Measurements from ENCODE around the gene PLEKHM3. TPM values are rescaled to one million over a fixed set of nuclear protein-coding genes. Genes with fewer than 3 reads are reported as not detected.

PLEKHM3 gene, protein sequence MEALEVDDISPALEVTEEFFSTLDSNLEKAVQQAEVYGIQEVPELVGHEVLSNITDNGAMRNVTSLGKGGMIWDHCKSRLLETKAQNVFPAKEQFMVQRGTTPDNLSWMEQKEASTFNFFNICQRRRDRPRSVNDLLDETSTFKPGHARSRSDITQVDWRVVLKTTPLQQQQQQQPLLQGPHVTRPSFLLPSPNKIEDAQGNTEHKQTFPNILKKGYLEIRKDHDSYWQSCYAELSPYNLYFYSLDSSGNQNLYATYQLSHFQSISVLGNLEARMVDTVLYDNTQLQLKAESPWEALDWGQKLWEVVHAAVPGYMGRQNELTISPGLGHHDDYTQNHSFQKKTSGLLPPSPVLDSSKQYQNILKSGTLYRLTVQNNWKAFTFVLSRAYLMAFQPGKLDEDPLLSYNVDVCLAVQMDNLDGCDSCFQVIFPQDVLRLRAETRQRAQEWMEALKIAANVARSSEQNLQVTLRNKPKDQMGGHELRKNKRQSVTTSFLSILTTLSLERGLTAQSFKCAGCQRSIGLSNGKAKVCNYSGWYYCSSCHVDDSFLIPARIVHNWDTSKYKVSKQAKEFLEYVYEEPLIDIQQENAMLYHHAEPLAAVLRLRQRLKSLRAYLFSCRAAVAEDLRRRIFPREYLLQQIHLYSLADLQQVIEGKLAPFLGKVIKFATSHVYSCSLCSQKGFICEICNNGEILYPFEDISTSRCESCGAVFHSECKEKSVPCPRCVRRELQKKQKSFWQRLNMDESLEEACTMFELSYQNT
- 11.3 and 18.5 TPM in 2 replicates for total RNA-seq

GRCh38 chr2:208025037-208025813, at the start of gene PLEKHM3:
PLEKHM3 (minus strand) TSS chr2:208025527; CDS start chr2:208001639, 23,888 bp downstream.
- peak; percentile 92 for DNase-seq

DNA sequence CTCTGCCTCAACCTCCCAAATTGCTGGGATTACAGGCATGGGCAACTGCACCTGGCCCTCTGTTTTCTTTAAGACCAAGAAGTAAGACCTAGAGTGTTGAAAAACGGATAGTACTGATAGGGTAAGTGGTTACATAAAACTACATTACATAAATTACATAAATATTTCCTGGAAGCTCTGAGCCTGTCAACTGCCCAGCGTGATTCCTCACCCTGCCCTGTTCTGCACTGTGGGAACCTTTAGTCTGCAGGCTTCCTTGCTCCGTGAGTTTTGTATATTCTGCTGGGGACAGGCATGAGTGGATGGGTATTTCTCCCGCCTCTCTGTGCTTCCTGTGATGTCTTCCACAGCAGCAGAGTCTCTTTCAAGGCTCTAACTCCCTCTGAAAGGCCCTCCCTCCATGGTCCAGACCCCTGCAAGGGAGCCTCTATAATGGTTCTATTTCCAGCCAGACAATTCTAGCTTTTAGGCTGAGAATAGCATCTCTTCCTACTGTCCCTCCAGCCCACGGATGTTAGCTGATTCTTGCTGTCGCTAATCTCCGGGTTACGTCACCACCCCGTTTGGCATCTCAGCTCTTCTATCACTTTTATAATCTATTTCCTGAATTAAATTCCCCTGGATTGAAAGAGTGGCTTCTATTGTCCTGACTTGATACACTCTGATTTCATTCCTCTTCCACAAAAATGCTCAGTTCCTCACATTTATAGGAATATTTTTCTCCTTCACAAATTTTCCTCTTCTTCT, 49.5 kb upstream of the PLEKHM3 start:
- DNase-seq, result no peak

GRCh38 chr2:208072250-208072892, 47.0 kb upstream of the PLEKHM3 start:
- DNase-seq, result peak; percentile 83

DNA sequence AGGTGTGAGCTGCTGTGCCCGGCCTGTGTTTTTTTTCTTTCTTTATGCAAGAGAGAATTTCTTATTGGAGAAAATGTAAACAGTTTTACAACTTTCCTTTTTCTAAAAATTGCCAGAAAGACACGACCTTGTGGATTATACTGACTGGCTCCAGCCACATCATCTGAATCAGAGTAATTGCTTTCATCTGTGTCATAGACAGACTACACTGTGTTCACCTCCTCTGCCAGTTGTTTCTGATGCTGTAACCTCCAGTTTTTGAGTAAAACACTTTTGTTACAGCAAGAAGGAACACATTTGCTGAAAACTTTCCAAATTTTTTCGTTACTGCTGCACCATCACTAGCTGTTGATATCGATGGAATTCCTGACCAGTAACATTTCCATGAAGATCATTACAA, 43.9 kb upstream of the PLEKHM3 start:
- DNase-seq, result no peak

- DNase-seq, result no peak
Observed at GRCh38 chr2:208066016-208066415, 40.7 kb upstream of the PLEKHM3 start.

DNA sequence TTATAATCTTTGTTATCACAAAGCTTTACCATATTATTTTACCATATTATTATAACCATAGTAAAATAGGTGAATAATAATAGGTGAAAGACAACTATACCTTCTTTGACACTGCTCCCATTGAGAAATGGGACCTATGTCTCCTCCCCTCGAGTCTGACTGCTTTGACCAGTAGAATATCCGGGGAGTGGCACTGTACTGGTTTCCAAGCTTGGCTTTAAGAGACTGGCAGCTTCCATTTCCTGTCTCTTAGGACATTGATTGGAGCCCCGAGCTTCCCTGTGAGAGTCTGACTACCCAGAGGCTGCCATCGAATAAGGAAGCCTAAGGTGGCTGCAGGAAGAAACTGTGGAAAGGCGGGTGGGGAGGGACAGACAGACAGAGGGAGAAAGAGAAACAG, 40.1 kb upstream of the PLEKHM3 start:
- no peak for DNase-seq

GRCh38 chr2:208064220-208064961, 39.1 kb upstream of the PLEKHM3 start:
- DNase-seq, result no peak

GRCh38 chr2:208062961-208063360, 37.6 kb upstream of the PLEKHM3 start:
- DNase-seq, result no peak

DNA sequence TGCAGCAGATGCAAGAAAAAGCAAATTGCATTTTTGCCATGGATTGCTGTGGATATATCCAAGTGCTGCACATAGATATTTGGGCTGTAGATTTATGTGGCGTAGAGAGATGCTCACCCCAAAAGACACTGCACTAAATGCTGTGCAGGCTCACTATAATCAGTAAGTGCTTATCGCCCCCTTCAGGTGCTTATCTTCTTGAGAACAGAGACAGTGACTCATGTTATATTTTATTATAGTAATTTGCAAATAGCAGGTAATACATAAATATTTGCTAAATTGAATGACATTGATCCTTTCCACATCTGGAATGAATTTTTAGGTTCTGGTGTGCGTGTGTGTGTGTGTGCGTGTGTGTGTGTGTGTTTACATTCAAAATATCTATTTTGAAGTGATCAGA, 36.8 kb upstream of the PLEKHM3 start:
- DNase-seq, result peak; percentile 56

GRCh38 chr2:208057108-208057507, 31.8 kb upstream of the PLEKHM3 start:
- no peak for DNase-seq

- no peak for DNase-seq
Observed at GRCh38 chr2:208049441-208049840, 24.1 kb upstream of the PLEKHM3 start.

DNA sequence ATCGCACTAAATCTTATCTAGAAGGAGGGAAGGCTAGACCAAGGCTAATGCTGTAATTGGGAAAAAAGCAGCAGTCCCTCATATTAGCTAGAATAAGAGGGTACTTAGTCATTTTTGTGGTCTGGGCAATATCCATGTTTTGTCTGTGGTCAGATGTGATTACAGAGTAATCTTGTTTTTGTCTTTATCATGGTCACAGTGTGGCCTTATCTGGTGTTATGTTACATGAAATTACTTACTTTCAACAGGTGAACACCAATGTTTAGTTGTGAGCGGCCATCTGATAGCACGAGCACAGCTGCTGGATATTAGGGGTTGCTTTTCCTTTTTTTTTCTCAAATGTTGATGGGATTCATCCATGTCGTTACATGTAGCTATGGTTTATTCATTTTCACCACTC, 23.7 kb upstream of the PLEKHM3 start:
- no peak for DNase-seq

DNA sequence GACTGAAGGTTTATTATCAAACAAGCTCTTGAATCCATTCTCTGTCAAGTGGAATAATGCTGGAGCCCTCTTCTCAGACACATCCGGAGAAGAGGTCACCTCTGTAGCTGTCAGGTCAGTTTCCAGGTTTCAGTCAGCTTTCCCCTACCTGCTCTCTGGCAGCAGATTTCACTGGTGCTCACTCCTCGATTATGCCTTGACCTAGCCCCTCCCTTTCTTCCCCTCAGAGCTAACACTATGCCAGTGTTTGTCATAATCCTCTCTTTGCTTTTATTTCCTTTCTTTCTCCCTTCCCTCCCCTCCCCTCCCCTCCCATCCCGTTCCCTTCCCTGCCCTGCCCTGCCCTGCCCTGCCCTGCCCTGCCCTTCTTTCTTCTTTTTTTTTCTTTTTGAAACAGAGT, 22.5 kb upstream of the PLEKHM3 start:
- no peak for DNase-seq

GRCh38 chr2:208046686-208047085, 21.4 kb upstream of the PLEKHM3 start:
- no peak for DNase-seq

- no peak for DNase-seq
Observed at GRCh38 chr2:208042450-208042849, 17.1 kb upstream of the PLEKHM3 start.

DNA sequence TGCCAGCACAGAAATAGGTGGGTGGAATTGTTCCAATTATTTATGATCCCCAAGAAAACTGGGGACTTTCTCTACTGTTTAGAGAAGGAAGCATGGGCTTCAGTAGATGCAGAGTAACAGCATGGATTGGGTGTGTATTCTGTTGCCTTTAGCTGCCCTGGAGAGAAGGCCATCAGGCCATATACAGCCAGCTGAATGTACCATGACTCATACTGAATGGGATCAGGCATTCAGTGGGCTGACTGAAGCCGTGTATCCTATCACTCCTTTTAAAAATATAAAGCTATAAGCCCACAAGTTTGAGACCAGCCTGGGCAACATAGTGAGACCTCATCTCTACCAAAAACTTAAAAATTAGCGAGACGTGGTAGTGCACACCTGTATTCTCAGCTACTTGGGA, 16.7 kb upstream of the PLEKHM3 start:
- DNase-seq, result no peak

GRCh38 chr2:208040199-208041171, 15.2 kb upstream of the PLEKHM3 start:
- DNase-seq, result peak; percentile 80

DNA sequence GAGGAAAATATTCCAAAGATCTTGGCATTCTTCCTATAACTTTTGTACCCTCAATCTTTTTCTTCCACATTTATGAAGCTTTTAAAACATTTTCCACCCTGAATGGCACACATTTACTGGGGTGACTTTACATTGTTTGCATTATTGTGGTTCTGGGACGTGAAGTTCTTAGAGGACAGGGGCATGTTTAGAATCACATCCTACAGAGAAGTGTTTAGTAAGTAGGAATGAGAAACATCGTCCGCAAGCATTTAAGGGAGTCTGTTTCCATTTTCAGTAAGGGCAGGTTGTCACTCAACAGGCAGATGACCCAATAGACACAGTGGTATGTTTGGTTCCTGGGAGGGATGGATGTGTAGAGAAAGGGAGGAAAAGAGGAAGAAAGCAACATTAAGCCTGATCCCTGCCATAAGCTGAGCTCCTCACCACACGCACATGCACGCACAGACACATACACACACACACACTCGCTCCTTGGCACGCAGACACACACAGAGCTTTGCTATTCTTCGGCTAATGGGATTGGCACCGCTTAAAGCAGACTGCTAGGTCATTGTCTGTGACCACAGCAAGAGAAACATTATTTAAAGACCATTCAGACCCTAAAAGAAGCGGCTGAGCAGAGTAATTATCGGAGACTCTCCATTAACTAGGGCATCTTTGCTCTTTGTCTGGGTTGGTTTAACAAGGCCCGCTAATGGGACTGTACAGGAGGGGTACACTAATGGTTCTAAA, 14.2 kb upstream of the PLEKHM3 start:
- DNase-seq, result no peak

All from dermis blood vessel endothelial cell (primary cell).